GM23338 (cell line): ENCODE results near the gene FLT3. TPM values are rescaled to one million over a fixed set of nuclear protein-coding genes. Genes with fewer than 3 reads are reported as not detected.

Experiments used
- ATAC-seq: fragments of 200-7000 bp; cut with Tn5 transposase; 3 replicates; pipeline ENCODE4 v1.9.1; 2020
- DNase-seq: peaks from one replicate; pipeline ENCODE4 v3.0.0-alpha.2; 2015; ENCODE audit warnings: low spot score
- H2AFZ ChIP-seq: fragments of 200-600 bp; sonication (generic); 2 replicates; pipeline ENCODE4 v1.8.0; 2016; ENCODE audit warnings: antibody characterized with exemption, mild to moderate bottlenecking, moderate library complexity
- H3F3A ChIP-seq: fragments of 200-600 bp; sonication (generic); replicated peaks from 2 replicates; pipeline ENCODE4 v1.8.0; 2017; ENCODE audit warnings: antibody characterized with exemption, mixed run types, low read depth
- H3K27ac ChIP-seq: fragments of 200-600 bp; sonication (generic); 2 replicates; pipeline ENCODE4 v1.6.1; 2016; ENCODE audit warnings: low read depth
- H3K27me3 ChIP-seq: fragments of 200-600 bp; sonication (generic); 2 replicates; pipeline ENCODE4 v1.8.0; 2016; ENCODE audit warnings: mild to moderate bottlenecking, mixed run types, moderate library complexity; ENCODE audit not compliant: insufficient read depth
- H3K36me3 ChIP-seq: fragments of 200-600 bp; sonication (generic); 2 replicates; pipeline ENCODE4 v1.8.0; 2016; ENCODE audit warnings: mild to moderate bottlenecking; ENCODE audit not compliant: insufficient read depth
- H3K4me1 ChIP-seq: fragments of 200-600 bp; sonication (generic); 2 replicates; pipeline ENCODE4 v1.8.0; 2016; ENCODE audit warnings: mild to moderate bottlenecking, moderate library complexity; ENCODE audit not compliant: insufficient read depth
- H3K4me2 ChIP-seq: fragments of 200-600 bp; sonication (generic); 2 replicates; pipeline ENCODE4 v1.7.1; 2017; ENCODE audit warnings: mixed run types
- H3K4me3 ChIP-seq: fragments of 200-600 bp; sonication (generic); 2 replicates; pipeline ENCODE4 v1.6.1; 2016; ENCODE audit warnings: mixed run types
- H3K79me2 ChIP-seq: fragments of 200-600 bp; sonication (generic); replicated peaks from 2 replicates; pipeline ENCODE4 v1.8.0; 2017; ENCODE audit warnings: mild to moderate bottlenecking; ENCODE audit not compliant: insufficient read depth
- H3K9me2 ChIP-seq: fragments of 200-600 bp; sonication (generic); 2 replicates; pipeline ENCODE4 v1.8.0; 2017; ENCODE audit not compliant: insufficient read depth
- H4K20me1 ChIP-seq: fragments of 200-600 bp; sonication (generic); replicated peaks from 2 replicates; pipeline ENCODE4 v1.8.0; 2017; ENCODE audit warnings: mild to moderate bottlenecking; ENCODE audit not compliant: insufficient read depth
- H3K27ac Mint-ChIP-seq: 2 replicates; pipeline ENCODE4 v1.8.0; 2020; ENCODE audit warnings: inconsistent platforms, mild to moderate bottlenecking, moderate library complexity, mixed read lengths
- H3K27me3 Mint-ChIP-seq: 3 replicates; pipeline ENCODE4 v1.8.0; 2022; ENCODE audit warnings: low read depth, mild to moderate bottlenecking, moderate library complexity, mixed read lengths, inconsistent platforms; ENCODE audit not compliant: insufficient read depth, poor library complexity
- H3K36me3 Mint-ChIP-seq: 3 replicates; pipeline ENCODE4 v1.8.0; 2021; ENCODE audit warnings: low read depth, mild to moderate bottlenecking, inconsistent platforms, moderate library complexity, mixed read lengths
- H3K4me1 Mint-ChIP-seq: 3 replicates; pipeline ENCODE4 v1.8.0; 2020; ENCODE audit warnings: mild to moderate bottlenecking, inconsistent platforms, mixed read lengths
- H3K4me3 Mint-ChIP-seq: 3 replicates; pipeline ENCODE4 v1.8.0; 2021; ENCODE audit warnings: moderate library complexity, mild to moderate bottlenecking, inconsistent platforms, mixed read lengths
- H3K9me3 Mint-ChIP-seq: 3 replicates; pipeline ENCODE4 v1.8.0; 2020; ENCODE audit warnings: moderate library complexity, mild to moderate bottlenecking, inconsistent platforms, mixed read lengths
- CREB1 ChIP-seq: fragments of 250-450 bp; sonication (Bioruptor Pico); IDR thresholded peaks from 2 replicates; pipeline ENCODE4 v1.5.0; 2020; ENCODE audit warnings: low read depth, mild to moderate bottlenecking, moderate library complexity
- CTCF ChIP-seq, 2 experiments: fragments of 200-600 bp in 1 of 2; sonication (generic) in 1 of 2; conservative IDR thresholded peaks; 2 replicates each; pipeline versions ENCODE4 v1.5.1 to v1.6.1; 2016 to 2017; ENCODE audit warnings: antibody characterized with exemption in 2 of 2, low read depth in 2 of 2, mild to moderate bottlenecking in 2 of 2, moderate library complexity in 1 of 2
- EZH2 ChIP-seq: fragments of 200-600 bp; sonication (generic); IDR thresholded peaks from one replicate; pipeline ENCODE4 v1.8.0; 2017; ENCODE audit warnings: antibody characterized with exemption, mild to moderate bottlenecking, low read depth; ENCODE audit not compliant: unreplicated experiment
- JUNB ChIP-seq: IDR thresholded peaks from one replicate; pipeline ENCODE4 v1.6.1; 2016; ENCODE audit warnings: antibody characterized with exemption; ENCODE audit not compliant: unreplicated experiment
- NANOG ChIP-seq: IDR thresholded peaks from 2 replicates; pipeline ENCODE4 v1.6.1; 2016; ENCODE audit warnings: antibody characterized with exemption, borderline replicate concordance
- POLR2AphosphoS5 ChIP-seq: IDR thresholded peaks from 2 replicates; pipeline ENCODE4 v1.6.1; 2016; ENCODE audit warnings: antibody characterized with exemption, low read depth
- REST ChIP-seq: IDR thresholded peaks from one replicate; pipeline ENCODE4 v1.6.1; 2018; ENCODE audit warnings: antibody characterized with exemption; ENCODE audit not compliant: unreplicated experiment
- STAT1 ChIP-seq: IDR thresholded peaks from one replicate; pipeline ENCODE4 v1.6.1; 2016; ENCODE audit warnings: antibody characterized with exemption; ENCODE audit not compliant: unreplicated experiment
- ZNF331 ChIP-seq: fragments of 250-450 bp; sonication (Bioruptor Pico); IDR thresholded peaks from 2 replicates; pipeline ENCODE4 v1.5.0; 2020; ENCODE audit warnings: low read depth, mild to moderate bottlenecking, moderate library complexity
- ZNF462 ChIP-seq: fragments of 250-450 bp; sonication (Bioruptor Pico); IDR thresholded peaks from 2 replicates; pipeline ENCODE4 v1.5.0; 2020; ENCODE audit warnings: mild to moderate bottlenecking, moderate library complexity
- polyA plus RNA-seq: library from polyadenylated mRNA; unstranded; fragments of >200 nt; fragmentation: Nextera tagmentation; extraction: Ambion mirVana; gene quantifications from 2 replicates; pipeline ENCODE4 v1.2.1, GENCODE V29; 2016
- total RNA-seq: library from RNA; depleted of rRNA; stranded (reverse); fragments of >200 nt; shearing (Covaris generic); gene quantifications from 2 replicates; pipeline ENCODE4 v1.2.3, GENCODE V29; 2014
- TF ChIP-seq, protein P1 (sequence below): IDR thresholded peaks from 2 replicates; pipeline ENCODE4 v1.6.1; 2016; ENCODE audit warnings: antibody characterized with exemption

Gene FLT3
- total and polyA plus RNA-seq, 2 experiments from 2014 or later, result 0.17 to 0.44 TPM

DNA sequence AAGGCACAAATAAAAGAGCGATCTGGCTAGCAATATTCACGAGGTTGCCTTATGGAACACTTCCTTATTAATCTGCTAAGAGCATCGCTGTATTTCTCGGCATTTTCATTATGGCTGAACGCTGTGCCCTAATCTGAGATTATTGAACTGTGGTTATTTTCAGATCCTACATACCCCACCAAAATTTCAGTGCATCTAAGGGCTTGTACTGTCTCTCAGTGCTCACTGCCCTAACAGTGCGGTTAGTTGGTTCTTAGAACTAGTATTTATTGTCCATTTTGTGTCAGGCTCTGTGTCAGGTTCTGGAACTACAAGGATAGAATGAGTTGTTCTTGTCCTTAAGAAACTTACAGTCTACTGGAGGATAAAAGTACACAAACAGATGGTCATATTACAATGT is 51.6 kb downstream of the FLT3 start:
- ATAC-seq, result no peak

More for the DNA sequence above, 51.6 kb downstream of the FLT3 start:
- no peak for DNase-seq
- no peaks in the 10 kb centered on the region for H3K9me3 Mint-ChIP-seq
- H3K4me1 Mint-ChIP-seq, result peaks cover 21% of the 10 kb centered on the region
- H3F3A ChIP-seq, result no peaks in the 10 kb centered on the region
- no peaks in the 10 kb centered on the region for H3K36me3 Mint-ChIP-seq
- H2AFZ ChIP-seq, result no peak overlapping the region
- H3K27me3 ChIP-seq, result no peaks in the 10 kb centered on the region
- no peak overlapping the region; the same call in 1 of the 2 replicates for H3K27ac ChIP-seq
- no peaks in the 10 kb centered on the region for H3K79me2 ChIP-seq
- no peak overlapping the region for H3K4me3 Mint-ChIP-seq
- TF ChIP-seq NANOG (no peak), CREB1 (CRISPR knock-in tag) (no peak), CTCF (conservative IDR thresholded peaks at IDR 0.05; ENCODE audit: low read depth in 2 of 2) (no peak), REST (no peak), POLR2AphosphoS5 (no peak), ZNF331 (no peak), ZNF462 (CRISPR knock-in tag) (no peak), STAT1 (no peak), EZH2 (no peak), JUNB (no peak)
- TF ChIP-seq, protein P1, sequence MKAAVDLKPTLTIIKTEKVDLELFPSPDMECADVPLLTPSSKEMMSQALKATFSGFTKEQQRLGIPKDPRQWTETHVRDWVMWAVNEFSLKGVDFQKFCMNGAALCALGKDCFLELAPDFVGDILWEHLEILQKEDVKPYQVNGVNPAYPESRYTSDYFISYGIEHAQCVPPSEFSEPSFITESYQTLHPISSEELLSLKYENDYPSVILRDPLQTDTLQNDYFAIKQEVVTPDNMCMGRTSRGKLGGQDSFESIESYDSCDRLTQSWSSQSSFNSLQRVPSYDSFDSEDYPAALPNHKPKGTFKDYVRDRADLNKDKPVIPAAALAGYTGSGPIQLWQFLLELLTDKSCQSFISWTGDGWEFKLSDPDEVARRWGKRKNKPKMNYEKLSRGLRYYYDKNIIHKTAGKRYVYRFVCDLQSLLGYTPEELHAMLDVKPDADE, result no peak
- H3K27ac Mint-ChIP-seq, result no peak overlapping the region
- no peak overlapping the region for H3K4me3 ChIP-seq
- H4K20me1 ChIP-seq, result no peaks in the 10 kb centered on the region
- no peaks in the 10 kb centered on the region for H3K9me2 ChIP-seq
- H3K4me2 ChIP-seq, result 0 out of 2 replicates have a peak overlapping the region, but pooled peaks have one; percentile 6
- H3K27me3 Mint-ChIP-seq, result peaks cover 4% of the 10 kb centered on the region
- peaks cover 25% of the 10 kb centered on the region for H3K4me1 ChIP-seq
- H3K36me3 ChIP-seq, result no peaks in the 10 kb centered on the region
